GM12878 (cell line): ENCODE data around the gene PACSIN3.

Experiments
- CREB1 ChIP-seq: IDR thresholded peaks from 2 replicates; pipeline ENCODE4 v1.6.1; 2012; ENCODE audit warnings: low read depth, mild to moderate bottlenecking, inconsistent platforms
- EP300 ChIP-seq, 2 experiments: fragments of 150-350 bp in 1 of 2; IDR thresholded peaks; 2 replicates each; pipeline ENCODE4 v1.6.1; 2011 to 2012; ENCODE audit warnings: low read depth in 2 of 2, low read length in 2 of 2, borderline replicate concordance in 1 of 2, improper control_type of control experiment in 1 of 2, inconsistent platforms in 1 of 2; ENCODE audit not compliant: control insufficient read depth in 1 of 2
- EZH2 ChIP-seq: IDR thresholded peaks from 2 replicates; pipeline ENCODE4 v1.6.1; 2012; ENCODE audit warnings: low read depth, mild to moderate bottlenecking, control low read depth, inconsistent platforms, low read length, borderline replicate concordance; ENCODE audit not compliant: control insufficient read depth
- SUZ12 ChIP-seq: fragments of 200-600 bp; sonication (generic); IDR thresholded peaks from one replicate; pipeline ENCODE4 v1.6.1; 2018; ENCODE audit warnings: antibody characterized with exemption, mild to moderate bottlenecking; ENCODE audit not compliant: unreplicated experiment

DNA sequence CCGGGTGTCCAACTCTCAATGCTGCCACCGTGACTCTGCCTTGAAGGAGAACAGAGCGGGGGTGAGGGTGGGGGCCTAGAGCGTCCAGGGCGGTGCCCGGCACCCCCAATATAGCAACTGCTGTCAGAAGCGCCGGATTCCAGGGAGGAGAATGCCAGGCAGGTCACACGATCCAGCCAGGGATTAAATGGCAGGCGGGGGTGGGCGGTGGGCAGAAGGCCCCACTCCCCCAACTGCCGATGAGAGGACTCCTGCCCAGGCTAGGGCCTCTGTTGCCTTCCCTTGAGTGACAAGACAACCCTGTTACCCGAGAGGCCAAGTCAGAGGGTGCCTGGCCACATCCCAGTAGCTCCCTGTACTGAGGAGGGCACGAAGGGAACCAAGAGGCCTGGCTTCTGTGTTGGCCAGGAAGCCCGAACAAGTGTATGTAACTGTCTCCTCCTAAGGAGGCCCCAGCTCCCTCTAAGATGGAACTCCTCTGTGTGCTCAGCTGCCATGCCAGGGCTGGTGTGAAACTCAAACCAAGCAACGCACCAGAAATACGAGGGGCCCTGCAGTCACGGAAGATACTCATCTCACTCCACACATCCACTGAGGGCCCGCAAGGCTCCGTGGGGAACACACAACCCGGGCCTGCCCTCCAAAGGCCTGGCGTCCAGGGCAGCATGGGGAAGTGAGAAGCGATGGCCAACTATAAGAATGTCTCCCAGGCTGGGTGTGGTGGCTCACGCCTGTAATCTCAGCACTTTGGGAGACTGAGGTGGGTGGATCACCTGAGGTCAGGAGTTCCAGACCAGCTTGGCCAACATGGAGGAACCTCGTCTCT is 3.0 kb downstream of the PACSIN3 start:
- TF ChIP-seq EP300 (IDR thresholded peaks at IDR 0.05; ENCODE audit: borderline replicate concordance in 1 of 2, control insufficient read depth in 1 of 2, low read depth in 2 of 2, low read length in 2 of 2): no peak
- TF ChIP-seq EZH2: no peak
- no peak for TF ChIP-seq SUZ12
- TF ChIP-seq CREB1: no peak
